Measurements from ENCODE around the gene SMC5. TPM values are rescaled to one million over a fixed set of nuclear protein-coding genes. Genes with fewer than 3 reads are reported as not detected.

SMC5 gene
- total RNA-seq, 1 experiment from 2014 or later, result 27.5 TPM

GRCh38 chr9:70318002-70318401, 59.2 kb downstream of the SMC5 start:
- CTCF ChIA-PET, result interaction anchor here (1.8 kb wide), 1 partner anchor 13 kb away, joined by 4 read pairs; no protein-coding TSS in a partner anchor
- peak; percentile 55 for ATAC-seq

GRCh38 chr9:70322096-70322495, 63.3 kb downstream of the SMC5 start:
- no peaks in the 10 kb centered on the region; the same call in 1 of the 2 replicates for H3K79me2 ChIP-seq (ENCODE audit: insufficient read depth, low read length)
- BruUV-seq (replicated peaks), result no TSS peak
- ChIA-PET CTCF (no interaction called here), RAD21 (ENCODE audit: low non-redundant PET in 1 of 2, low total read pairs in 2 of 2, uncharacterized antibody in 2 of 2, unreplicated experiment in 2 of 2) (no interaction called here), POLR2A (no interaction called here)
- H3K4me2 ChIP-seq (ENCODE audit: low read length), result no peak overlapping the region
- DNase-seq (ENCODE audit: low read depth, low spot score), result no peak
- no peaks in the 10 kb centered on the region for H3K4me1 ChIP-seq (ENCODE audit: control insufficient read depth in 1 of 2, insufficient read depth in 2 of 2, low read length in 2 of 2)
- peaks cover 29 to 43% of the 10 kb centered on the region in 2 experiments; a peak in 3 of 4 replicates for H3K36me3 ChIP-seq (ENCODE audit: control insufficient read depth in 1 of 2, insufficient read depth in 2 of 2, low read length in 2 of 2)
- no peak overlapping the region for H2AFZ ChIP-seq (ENCODE audit: low read depth, low read length, poor library complexity, severe bottlenecking)
- no peaks in the 10 kb centered on the region for H4K20me1 ChIP-seq (ENCODE audit: insufficient read depth)
- H3K9ac ChIP-seq (ENCODE audit: low read length), result no peak overlapping the region
- no peak for ATAC-seq
- H3K4me3 ChIP-seq (replicated peaks in 1 of 2; ENCODE audit: low read depth in 1 of 2, low read length in 2 of 2), result no peak overlapping the region
- no peaks in the 10 kb centered on the region for H3K9me3 ChIP-seq (ENCODE audit: control insufficient read depth in 1 of 2, insufficient read depth in 1 of 2, low read depth in 1 of 2, low read length in 2 of 2)
- H3K27ac ChIP-seq (ENCODE audit: low read depth, low read length), result no peak overlapping the region
- H3K27me3 ChIP-seq (ENCODE audit: insufficient read depth, low read length), result no peaks in the 10 kb centered on the region
- intact Hi-C loops (cut with micrococcal nuclease), result no loop called here
- no peaks in the 10 kb centered on the region for H3K9me2 ChIP-seq (ENCODE audit: insufficient read depth)
- no peak for TF ChIP-seq YY1 (IDR thresholded peaks at IDR 0.05; ENCODE audit: extremely low read depth, insufficient replicate concordance, low read depth, low read length)
- peak; percentile 46; the same call in 1 of the 2 replicates for TF ChIP-seq CEBPB (IDR thresholded peaks at IDR 0.05; ENCODE audit: low read depth)
- TF ChIP-seq SRF (IDR thresholded peaks at IDR 0.05; ENCODE audit: low read depth), result no peak
- no peak for TF ChIP-seq POLR2A (IDR thresholded peaks at IDR 0.05; ENCODE audit: borderline replicate concordance, extremely low read depth, insufficient read depth, insufficient read length)
- no peak for TF ChIP-seq SIN3A (IDR thresholded peaks at IDR 0.05; ENCODE audit: low read depth)
- TF ChIP-seq TCF7L2 (IDR thresholded peaks at IDR 0.05; ENCODE audit: borderline replicate concordance, extremely low read depth, insufficient read depth, insufficient read length), result no peak

More at GRCh38 chr9:70318002-70318401, 59.2 kb downstream of the SMC5 start:
- ChIA-PET POLR2A (no interaction called here), RAD21 (ENCODE audit: low non-redundant PET in 1 of 2, low total read pairs in 2 of 2, uncharacterized antibody in 2 of 2, unreplicated experiment in 2 of 2) (interaction anchor here in 1 of 2 experiments (0.9 kb wide), 1 partner anchor 284 kb away, joined by 3 read pairs; no protein-coding TSS in a partner anchor)
- DNase-seq (ENCODE audit: low read depth, low spot score), result no peak
- Histone ChIP-seq H3K79me2 (ENCODE audit: insufficient read depth, low read length) (no peaks in the 10 kb centered on the region; the same call in 1 of the 2 replicates), H3K27me3 (ENCODE audit: insufficient read depth, low read length) (no peaks in the 10 kb centered on the region), H3K27ac (ENCODE audit: low read depth, low read length) (no peak overlapping the region), H3K9ac (ENCODE audit: low read length) (no peak overlapping the region), H3K36me3 (ENCODE audit: control insufficient read depth in 1 of 2, insufficient read depth in 2 of 2, low read length in 2 of 2) (peaks cover 14 to 27% of the 10 kb centered on the region in 2 experiments; a peak in 3 of 4 replicates), H2AFZ (ENCODE audit: low read depth, low read length, poor library complexity, severe bottlenecking) (no peak overlapping the region), H3K9me2 (ENCODE audit: insufficient read depth) (no peaks in the 10 kb centered on the region), H3K4me2 (ENCODE audit: low read length) (no peak overlapping the region), H4K20me1 (ENCODE audit: insufficient read depth) (no peaks in the 10 kb centered on the region), H3K9me3 (ENCODE audit: control insufficient read depth in 1 of 2, insufficient read depth in 1 of 2, low read depth in 1 of 2, low read length in 2 of 2) (no peaks in the 10 kb centered on the region), H3K4me3 (replicated peaks in 1 of 2; ENCODE audit: low read depth in 1 of 2, low read length in 2 of 2) (no peak overlapping the region), H3K4me1 (ENCODE audit: control insufficient read depth in 1 of 2, insufficient read depth in 2 of 2, low read length in 2 of 2) (no peaks in the 10 kb centered on the region)
- intact Hi-C loops (cut with micrococcal nuclease), result no loop called here
- TF ChIP-seq EGR1 (IDR thresholded peaks at IDR 0.05; ENCODE audit: low read depth) (no peak), SP1 (IDR thresholded peaks at IDR 0.05; ENCODE audit: low read depth) (no peak), CTCF (IDR thresholded peaks at IDR 0.05 in 2 of 3, conservative IDR thresholded peaks at IDR 0.05 in 1 of 3; ENCODE audit: borderline replicate concordance in 1 of 3, insufficient read depth in 1 of 3, low read depth in 2 of 3, low read length in 2 of 3) (peak in 1 of 3 experiments; percentile 26; a peak in 2 of 6 replicates), CEBPB (IDR thresholded peaks at IDR 0.05; ENCODE audit: low read depth) (no peak), SRF (IDR thresholded peaks at IDR 0.05; ENCODE audit: low read depth) (no peak)
- BruUV-seq (replicated peaks), result no TSS peak
